Esophagus muscularis mucosa (tissue), 4 donors: ENCODE measurements around the gene FGF10.

Experiments
- EP300 ChIP-seq: sonication (generic); formaldehyde crosslinking; IDR thresholded peaks from one replicate; pipeline ENCODE4 v1.6.1; 2017; ENCODE audit warnings: antibody characterized with exemption
- POLR2A ChIP-seq: fragments of 450-650 bp; IDR thresholded peaks from one replicate; pipeline ENCODE4 v1.6.1; 2017; ENCODE audit warnings: antibody characterized with exemption, moderate library complexity, mild to moderate bottlenecking, low read depth
- POLR2AphosphoS5 ChIP-seq, 2 donors: sonication (generic); formaldehyde crosslinking; IDR thresholded peaks; one replicate each; pipeline ENCODE4 v1.6.1; 2017; ENCODE audit warnings: antibody characterized with exemption in 2 of 2
- TF ChIP-seq, protein P1 (sequence below), 3 experiments: fragments of 200-600 bp in 2 of 3; fragments of 450-650 bp in 1 of 3; sonication (generic) in 2 of 3; IDR thresholded peaks; one replicate each; pipeline ENCODE4 v1.5.1; 2017 to 2019; ENCODE audit warnings: antibody characterized with exemption in 3 of 3, mild to moderate bottlenecking in 2 of 3, moderate library complexity in 1 of 3

- TF ChIP-seq, protein P1, sequence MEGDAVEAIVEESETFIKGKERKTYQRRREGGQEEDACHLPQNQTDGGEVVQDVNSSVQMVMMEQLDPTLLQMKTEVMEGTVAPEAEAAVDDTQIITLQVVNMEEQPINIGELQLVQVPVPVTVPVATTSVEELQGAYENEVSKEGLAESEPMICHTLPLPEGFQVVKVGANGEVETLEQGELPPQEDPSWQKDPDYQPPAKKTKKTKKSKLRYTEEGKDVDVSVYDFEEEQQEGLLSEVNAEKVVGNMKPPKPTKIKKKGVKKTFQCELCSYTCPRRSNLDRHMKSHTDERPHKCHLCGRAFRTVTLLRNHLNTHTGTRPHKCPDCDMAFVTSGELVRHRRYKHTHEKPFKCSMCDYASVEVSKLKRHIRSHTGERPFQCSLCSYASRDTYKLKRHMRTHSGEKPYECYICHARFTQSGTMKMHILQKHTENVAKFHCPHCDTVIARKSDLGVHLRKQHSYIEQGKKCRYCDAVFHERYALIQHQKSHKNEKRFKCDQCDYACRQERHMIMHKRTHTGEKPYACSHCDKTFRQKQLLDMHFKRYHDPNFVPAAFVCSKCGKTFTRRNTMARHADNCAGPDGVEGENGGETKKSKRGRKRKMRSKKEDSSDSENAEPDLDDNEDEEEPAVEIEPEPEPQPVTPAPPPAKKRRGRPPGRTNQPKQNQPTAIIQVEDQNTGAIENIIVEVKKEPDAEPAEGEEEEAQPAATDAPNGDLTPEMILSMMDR (IDR thresholded peaks at IDR 0.05): no peak
- no peak for TF ChIP-seq POLR2AphosphoS5 (IDR thresholded peaks at IDR 0.05)
- no peak for TF ChIP-seq POLR2A
- TF ChIP-seq EP300: no peak
Observed at GRCh38 chr5:44396312-44396711, 7.1 kb upstream of the FGF10 start.
